Fibroblast of gingiva (primary cell): ENCODE results near the gene IPO11.
"Not testable (repeated sequence)": the region's sequence is repeated elsewhere in the genome, so short reads cannot be mapped to it uniquely, and the experiment has no call there.

Source experiments
- DNase-seq: peaks from one replicate; pipeline ENCODE4 v3.0.0-alpha.2; 2011; ENCODE audit warnings: low read depth

IPO11 gene

GRCh38 chr5:62514510-62515119 is 102.1 kb downstream of the IPO11 start:
- no peak for DNase-seq

GRCh38 chr5:62520812-62521211 is 108.2 kb downstream of the IPO11 start:
- not testable (repeated sequence) for DNase-seq

GRCh38 chr5:62521319-62521718 is 108.8 kb downstream of the IPO11 start:
- DNase-seq, result no peak

GRCh38 chr5:62522811-62523210 is 110.2 kb downstream of the IPO11 start:
- DNase-seq, result no peak

- DNase-seq, result no peak
These were observed 121.0 kb downstream of the IPO11 start for GRCh38 chr5:62533597-62533996.

- no peak for DNase-seq
These were observed 122.1 kb downstream of the IPO11 start for GRCh38 chr5:62534461-62535236.

- no peak for DNase-seq
These were observed 123.7 kb downstream of the IPO11 start for GRCh38 chr5:62536232-62536631.

- DNase-seq, result no peak
These were observed 124.2 kb downstream of the IPO11 start for GRCh38 chr5:62536783-62537182.

- peak; percentile 77 for DNase-seq
These were observed 125.7 kb downstream of the IPO11 start for GRCh38 chr5:62538017-62538942.

GRCh38 chr5:62542720-62543119 is 130.2 kb downstream of the IPO11 start:
- no peak for DNase-seq

GRCh38 chr5:62547945-62548630 is 135.5 kb downstream of the IPO11 start:
- peak; percentile 17 for DNase-seq

GRCh38 chr5:62550103-62550502 is 137.5 kb downstream of the IPO11 start:
- peak; percentile 25 for DNase-seq

- no peak for DNase-seq
These were observed 143.4 kb downstream of the IPO11 start for GRCh38 chr5:62555930-62556329.

- no peak for DNase-seq
These were observed 146.4 kb downstream of the IPO11 start for GRCh38 chr5:62558941-62559340.

GRCh38 chr5:62560786-62561185 is 148.2 kb downstream of the IPO11 start:
- DNase-seq, result no peak

GRCh38 chr5:62561896-62562295 is 149.3 kb downstream of the IPO11 start:
- no peak for DNase-seq

- no peak for DNase-seq
These were observed 150.3 kb downstream of the IPO11 start for GRCh38 chr5:62562867-62563266.

- DNase-seq, result no peak
These were observed 151.5 kb downstream of the IPO11 start for GRCh38 chr5:62564101-62564500.

GRCh38 chr5:62565740-62566139 is 153.2 kb downstream of the IPO11 start:
- not testable (repeated sequence) for DNase-seq

GRCh38 chr5:62568143-62568542 is 155.6 kb downstream of the IPO11 start:
- DNase-seq, result no peak

GRCh38 chr5:62568800-62569432 is 156.4 kb downstream of the IPO11 start:
- DNase-seq, result no peak

GRCh38 chr5:62569470-62569869 is 156.9 kb downstream of the IPO11 start:
- no peak for DNase-seq
